Endodermal cell (in vitro differentiated cells): Measurements from ENCODE around the gene MOB1B. TPM values are rescaled to one million over a fixed set of nuclear protein-coding genes. Genes with fewer than 3 reads are reported as not detected.

Source experiments
- total RNA-seq, 2 donors: library from RNA; stranded (reverse); fragmentation: NEBNext Ultra II Directional in 1 of 2; extraction: Animal tissue kit (Norgen Biotek cat#: 25700) in 1 of 2; gene quantifications; 2 replicates in 1 of 2; 3 replicates in 1 of 2; pipeline ENCODE4 v1.2.1, GENCODE V29; 2021

MOB1B gene
- total RNA-seq, 2 donors from 2014 or later = 28.7 to 30.5 TPM

Other genes starting within 250 kb of the MOB1B start
- gene JCHAIN, start 235.9 kb upstream of the MOB1B start, total RNA-seq = not detected
- gene UTP3, start 213.8 kb upstream of the MOB1B start, total RNA-seq = 10 to 100 TPM; 36.0 to 37.8 TPM
- gene RUFY3, start 180.4 kb upstream of the MOB1B start, total RNA-seq = 10 to 100 TPM; 75.1 to 91.2 TPM
- gene GRSF1, start 62.5 kb upstream of the MOB1B start, total RNA-seq = 100 to 1,000 TPM; 108 to 123 TPM
- 10 to 100 TPM; 15.3 to 26.1 TPM for gene DCK, start 91.3 kb downstream of the MOB1B start, total RNA-seq